GM18873 (cell line): Measurements from ENCODE around the gene ABCA5.

Source experiments
- ATAC-seq: cut with Tn5 transposase; IDR thresholded peaks from one replicate; pipeline ENCODE4 v1.9.1; 2021; ENCODE audit warnings: mild to moderate bottlenecking, moderate library complexity, moderate number of reproducible peaks; ENCODE audit not compliant: unreplicated experiment, low FRiP score

ABCA5 gene

GRCh38 chr17:69327060-69327831 lies at the start of gene ABCA5:
TSS of gene ABCA5 (minus strand) at chr17:69327133. CDS start at chr17:69314415, 12,718 bp downstream.
- ATAC-seq = peak; percentile 88

- no peak for ATAC-seq
These were observed 48.3 kb upstream of the ABCA5 start for GRCh38 chr17:69375229-69375628.

- no peak for ATAC-seq
These were observed 46.1 kb upstream of the ABCA5 start for GRCh38 chr17:69373069-69373468.

- ATAC-seq = peak; percentile 69
These were observed 40.4 kb upstream of the ABCA5 start for GRCh38 chr17:69367298-69367697.

- ATAC-seq = no peak
These were observed 36.7 kb upstream of the ABCA5 start for GRCh38 chr17:69363488-69364210.

- ATAC-seq = no peak
These were observed 34.2 kb upstream of the ABCA5 start for GRCh38 chr17:69361156-69361555.

- ATAC-seq = no peak
These were observed 32.0 kb upstream of the ABCA5 start for GRCh38 chr17:69358688-69359596.

- ATAC-seq = no peak
These were observed 30.8 kb upstream of the ABCA5 start for GRCh38 chr17:69357701-69358100.

- ATAC-seq = no peak
These were observed 29.7 kb upstream of the ABCA5 start for GRCh38 chr17:69356625-69357024.

GRCh38 chr17:69350911-69351310 lies 24.0 kb upstream of the ABCA5 start:
- no peak for ATAC-seq

GRCh38 chr17:69348429-69348828 lies 21.5 kb upstream of the ABCA5 start:
- no peak for ATAC-seq

GRCh38 chr17:69346766-69347165 lies 19.8 kb upstream of the ABCA5 start:
- no peak for ATAC-seq

- ATAC-seq = no peak
These were observed 18.0 kb upstream of the ABCA5 start for GRCh38 chr17:69344939-69345338.

- no peak for ATAC-seq
These were observed 16.1 kb upstream of the ABCA5 start for GRCh38 chr17:69342896-69343644.

- ATAC-seq = no peak
These were observed 13.0 kb upstream of the ABCA5 start for GRCh38 chr17:69339937-69340336.

- ATAC-seq = no peak
These were observed 10.1 kb upstream of the ABCA5 start for GRCh38 chr17:69336996-69337395.

GRCh38 chr17:69336580-69336979 lies 9.6 kb upstream of the ABCA5 start:
- ATAC-seq = no peak

- ATAC-seq = no peak
These were observed 8.1 kb upstream of the ABCA5 start for GRCh38 chr17:69335058-69335457.

- ATAC-seq = no peak
These were observed 6.6 kb upstream of the ABCA5 start for GRCh38 chr17:69333561-69333960.

GRCh38 chr17:69331756-69332155 lies 4.8 kb upstream of the ABCA5 start:
- no peak for ATAC-seq
